GM18951 (cell line): ENCODE data around the gene TAS2R19.
"Not testable (repeated sequence)": the region's sequence is repeated elsewhere in the genome, so short reads cannot be mapped to it uniquely, and the experiment has no call there.

Source experiments
- POLR2A ChIP-seq: IDR thresholded peaks from 4 replicates; pipeline ENCODE4 v1.6.1; 2011; ENCODE audit warnings: mild to moderate bottlenecking; ENCODE audit not compliant: insufficient read length, insufficient read depth; ENCODE audit errors: extremely low read depth
- in situ Hi-C: fragments of 300-500 bp; cut with MboI; formaldehyde crosslinking; loops from one replicate; pipeline ENCODE4 v1.12.0; 2022; ENCODE audit warnings: low sequenced_read_pairs, mixed read lengths, inconsistent platforms; ENCODE audit not compliant: unreplicated experiment

The TAS2R19 gene, protein sequence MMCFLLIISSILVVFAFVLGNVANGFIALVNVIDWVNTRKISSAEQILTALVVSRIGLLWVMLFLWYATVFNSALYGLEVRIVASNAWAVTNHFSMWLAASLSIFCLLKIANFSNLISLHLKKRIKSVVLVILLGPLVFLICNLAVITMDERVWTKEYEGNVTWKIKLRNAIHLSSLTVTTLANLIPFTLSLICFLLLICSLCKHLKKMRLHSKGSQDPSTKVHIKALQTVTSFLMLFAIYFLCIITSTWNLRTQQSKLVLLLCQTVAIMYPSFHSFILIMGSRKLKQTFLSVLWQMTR

DNA sequence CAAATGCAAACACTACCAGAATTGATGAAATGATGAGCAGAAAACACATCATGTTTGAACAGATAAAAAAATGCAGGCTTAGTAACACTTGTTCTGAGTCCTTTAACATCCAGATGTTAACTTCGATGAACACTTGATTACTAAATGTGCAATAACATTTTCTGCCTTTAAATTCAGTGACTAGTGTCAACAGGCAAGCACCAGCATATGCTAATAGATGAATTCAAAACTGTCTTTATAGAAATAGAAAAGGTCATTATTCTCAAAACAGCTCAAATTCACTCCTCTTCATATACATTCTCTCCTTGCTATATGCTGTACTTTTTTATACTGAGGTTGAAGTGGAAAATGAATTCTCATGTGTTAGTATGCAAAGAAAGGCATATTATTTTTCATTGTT, at the start of gene TAS2R19:
TSS of gene TAS2R19 (minus strand) at position 101 of the 400 bp plus-strand sequence. CDS start at position 52, 49 bp downstream.
- no peak for TF ChIP-seq POLR2A
- in situ Hi-C loops, result no loop called here

DNA sequence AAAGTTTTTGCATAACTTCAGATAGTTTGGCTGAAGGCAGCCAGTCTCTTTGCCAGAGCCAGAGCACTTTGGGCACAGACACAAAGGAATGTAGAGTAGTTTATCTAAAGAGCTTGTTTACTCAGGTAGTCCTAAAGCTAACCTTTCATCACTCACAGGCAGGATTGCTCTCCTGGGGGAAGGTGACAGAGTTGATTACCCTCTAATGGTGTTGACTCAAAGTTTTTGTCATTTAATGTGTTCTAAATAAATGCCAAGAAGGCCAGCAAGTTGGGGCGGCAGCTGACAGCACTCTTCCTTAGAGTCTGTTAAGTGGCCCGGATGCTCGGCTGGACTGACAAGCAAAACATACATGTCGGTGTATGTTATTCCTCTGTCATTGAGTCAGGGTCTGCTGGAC, 49.0 kb upstream of the TAS2R19 start:
- no peak for TF ChIP-seq POLR2A
- in situ Hi-C loops, result loop anchor here (5.0 kb wide), 1 partner anchor 54 kb away; no protein-coding TSS in a partner anchor

DNA sequence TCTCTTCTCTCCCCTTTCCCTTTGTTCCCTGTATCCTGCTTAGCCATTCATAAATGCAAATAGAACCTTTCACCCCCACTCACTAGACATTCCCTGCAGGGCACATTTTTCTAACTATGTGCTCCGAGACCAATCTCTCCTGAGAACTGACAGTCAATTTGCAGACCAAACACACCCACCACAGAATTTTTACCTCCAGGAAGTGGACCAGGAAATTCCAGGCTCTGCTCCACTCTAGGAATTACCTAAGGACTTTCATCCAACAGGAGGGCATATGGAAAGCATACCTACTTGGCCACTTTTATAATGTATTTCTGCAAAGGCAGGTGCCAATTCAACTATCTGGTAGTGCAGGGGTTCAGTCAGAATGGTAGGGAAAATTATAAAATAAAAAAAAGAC, 48.6 kb upstream of the TAS2R19 start:
- TF ChIP-seq POLR2A, result no peak
- in situ Hi-C loops, result loop anchor here (5.0 kb wide), 1 partner anchor 54 kb away; no protein-coding TSS in a partner anchor

DNA sequence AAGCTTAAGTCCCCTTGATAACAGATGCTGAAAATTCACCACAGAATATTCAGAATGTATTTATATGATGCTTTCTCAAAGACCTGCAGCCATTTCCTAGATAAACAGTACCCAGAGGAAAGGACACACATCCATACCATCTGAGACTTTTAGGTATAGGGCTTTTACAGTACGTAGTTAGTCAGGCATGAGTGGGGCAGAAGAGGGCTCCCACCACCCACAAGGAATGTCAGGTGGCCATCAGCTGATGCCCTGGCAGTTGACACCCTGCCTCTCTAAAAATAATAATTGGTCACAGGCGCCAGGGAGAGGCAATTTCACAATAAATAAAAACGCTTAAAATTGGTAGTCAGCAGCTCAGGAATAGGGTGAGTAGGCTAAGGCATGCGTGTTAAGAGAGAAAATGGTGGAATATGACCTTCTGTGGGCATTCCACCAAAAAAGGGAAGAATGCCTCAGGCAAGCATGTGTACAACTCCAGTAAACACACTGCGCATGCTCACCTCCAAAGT, 47.5 kb upstream of the TAS2R19 start:
- in situ Hi-C loops, result loop anchor here (5.0 kb wide), 1 partner anchor 53 kb away; no protein-coding TSS in a partner anchor
- TF ChIP-seq POLR2A, result no peak

DNA sequence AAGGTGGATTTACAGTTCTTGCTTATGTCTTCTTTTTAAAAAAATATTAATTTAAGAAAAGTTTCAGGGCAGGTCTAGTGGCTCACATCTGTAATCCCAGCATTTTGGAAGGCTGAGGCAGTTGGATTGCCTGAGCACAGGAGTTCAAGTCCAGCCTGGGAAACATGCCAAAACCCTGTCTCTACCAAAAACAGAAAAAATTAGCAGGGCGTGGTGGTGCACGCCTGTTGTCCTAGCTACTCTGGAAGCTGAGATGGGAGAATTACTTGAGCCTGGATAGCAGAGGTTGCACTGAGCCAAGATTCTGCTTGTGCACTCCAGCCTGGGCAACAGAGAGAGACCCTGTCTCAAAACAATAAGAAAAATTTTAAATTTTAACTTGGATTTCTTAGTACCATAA, 45.1 kb upstream of the TAS2R19 start:
- in situ Hi-C loops, result no loop called here
- no peak for TF ChIP-seq POLR2A

DNA sequence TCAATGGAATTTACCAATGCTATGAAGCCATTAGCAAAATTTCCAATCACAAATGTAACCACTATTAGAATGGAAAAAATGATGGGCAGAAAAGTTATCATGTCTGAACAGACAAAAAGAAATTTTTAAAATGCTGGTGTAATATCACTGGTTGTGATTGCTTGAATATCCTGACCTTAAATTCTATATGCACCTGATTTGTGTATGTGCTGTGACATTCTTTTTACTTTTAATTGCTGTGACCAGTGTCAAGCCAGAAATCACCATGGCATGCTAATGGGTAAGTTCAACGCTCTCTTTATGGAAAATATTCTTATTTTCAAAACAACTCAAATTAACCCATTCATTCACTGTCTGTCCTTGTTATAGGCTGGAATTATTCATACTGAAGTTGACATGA, 39.8 kb upstream of the TAS2R19 start, which contains the start of gene TAS2R46:
TSS of gene TAS2R46 (minus strand) at position 101 of the 400 bp plus-strand sequence. CDS start at position 101, 0 bp downstream.
- in situ Hi-C loops, result not testable (repeated sequence)

DNA sequence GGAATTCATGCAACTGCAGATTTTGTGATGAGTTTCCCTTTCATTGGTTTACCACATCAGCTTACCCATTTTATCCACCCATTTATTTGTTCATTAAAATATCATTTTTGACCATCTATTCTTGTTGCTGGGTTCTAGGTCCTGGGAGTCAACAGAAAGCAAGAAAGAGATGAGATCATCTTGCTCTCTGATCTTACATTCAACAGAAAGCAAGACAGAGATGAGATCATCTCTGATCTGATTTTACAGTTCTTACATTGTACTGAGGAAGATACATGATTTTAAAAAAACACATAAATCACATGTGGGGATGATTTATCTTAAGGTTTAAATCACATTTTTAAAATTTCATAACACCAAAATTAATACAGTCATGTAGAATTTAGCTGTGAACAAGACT, 37.4 kb upstream of the TAS2R19 start:
- no peak for TF ChIP-seq POLR2A
- in situ Hi-C loops, result no loop called here

DNA sequence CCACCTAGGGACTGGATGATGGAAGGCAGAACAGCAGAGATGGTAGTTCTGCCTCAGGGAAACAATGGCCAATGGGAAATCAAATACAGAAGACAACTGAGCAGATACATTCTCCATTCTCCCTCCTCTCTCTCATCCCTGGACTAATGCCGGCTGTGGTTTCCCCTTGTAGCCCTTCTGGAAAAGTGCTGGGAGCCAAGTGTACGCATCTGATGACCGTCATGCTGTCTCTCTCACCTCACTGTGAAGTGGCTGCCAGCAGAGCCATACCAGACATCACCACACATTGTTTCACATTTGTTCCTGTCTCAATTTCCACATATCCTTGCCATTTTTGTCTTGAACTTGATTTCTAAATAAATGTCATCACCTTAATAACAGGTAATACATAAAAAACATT, 36.6 kb upstream of the TAS2R19 start:
- no peak for TF ChIP-seq POLR2A
- in situ Hi-C loops, result no loop called here

DNA sequence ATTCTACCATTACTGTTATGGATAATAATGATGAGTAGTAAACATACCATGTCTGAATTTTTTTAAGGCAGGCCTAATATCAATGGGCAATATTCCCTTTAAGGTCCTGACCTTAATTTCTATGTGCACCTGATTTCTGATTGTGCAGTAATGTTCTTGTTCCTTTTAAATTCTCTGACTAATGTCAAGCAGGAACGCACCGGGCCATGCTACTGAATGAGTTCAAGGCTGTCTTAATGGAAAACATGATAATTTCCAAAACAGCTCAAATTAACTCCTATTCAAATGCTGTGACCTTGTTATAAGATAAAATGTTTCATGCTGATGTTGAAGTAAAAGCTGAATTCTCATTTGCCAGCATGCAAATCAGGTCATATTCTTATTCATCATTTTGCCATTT, 32.9 kb upstream of the TAS2R19 start:
- in situ Hi-C loops, result no loop called here
- TF ChIP-seq POLR2A, result no peak

DNA sequence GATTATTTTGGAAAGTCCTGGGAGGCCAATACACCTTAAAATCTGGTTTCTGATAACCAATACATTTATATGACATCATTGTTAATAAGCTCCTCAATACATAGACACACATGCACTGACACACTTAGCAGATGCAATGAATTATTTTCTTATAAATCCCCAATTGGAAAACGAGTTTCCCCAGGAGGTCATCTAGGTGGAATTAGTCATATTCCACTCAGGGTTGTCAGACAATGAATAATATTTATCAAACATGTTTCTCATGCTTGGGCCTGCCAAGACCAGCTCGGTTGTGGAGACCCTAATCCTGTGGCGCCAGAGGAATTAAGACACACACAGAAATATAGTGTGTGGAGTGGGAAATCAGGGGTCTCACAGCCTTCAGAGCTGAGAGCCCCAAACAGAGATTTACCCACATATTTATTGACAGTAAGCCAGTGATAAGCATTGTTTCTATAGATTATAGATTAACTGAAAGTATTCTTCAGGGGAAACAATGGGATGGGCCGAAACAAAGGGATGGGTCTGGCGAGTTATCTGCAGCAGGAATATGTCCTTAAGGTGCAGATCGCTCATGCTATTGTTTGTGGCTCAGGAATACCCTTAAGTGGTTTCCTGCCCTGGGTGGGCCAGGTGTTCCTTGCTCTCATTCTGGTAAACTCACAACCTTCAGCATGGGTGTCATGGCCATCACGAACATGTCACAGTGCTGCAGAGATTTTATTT, 27.5 kb upstream of the TAS2R19 start:
- in situ Hi-C loops, result not testable (repeated sequence)

DNA sequence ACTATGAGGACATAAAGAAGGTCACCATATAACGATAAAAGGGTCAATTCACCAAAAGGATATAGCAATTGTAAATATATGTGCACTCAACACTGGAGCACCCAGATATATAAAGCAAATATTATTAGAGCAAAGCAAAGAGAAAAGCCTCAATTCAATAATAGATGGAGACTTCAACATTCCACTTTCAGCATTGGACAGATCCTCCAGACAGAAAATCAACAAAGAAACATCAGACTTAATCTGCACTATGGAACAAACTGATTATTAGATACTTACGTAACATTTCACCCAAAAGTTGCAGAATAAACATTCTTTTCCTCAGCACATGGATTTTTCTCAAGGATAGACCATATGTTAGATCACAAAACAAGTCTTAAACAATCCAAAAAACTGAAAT, 18.9 kb upstream of the TAS2R19 start:
- in situ Hi-C loops, result not testable (repeated sequence)

DNA sequence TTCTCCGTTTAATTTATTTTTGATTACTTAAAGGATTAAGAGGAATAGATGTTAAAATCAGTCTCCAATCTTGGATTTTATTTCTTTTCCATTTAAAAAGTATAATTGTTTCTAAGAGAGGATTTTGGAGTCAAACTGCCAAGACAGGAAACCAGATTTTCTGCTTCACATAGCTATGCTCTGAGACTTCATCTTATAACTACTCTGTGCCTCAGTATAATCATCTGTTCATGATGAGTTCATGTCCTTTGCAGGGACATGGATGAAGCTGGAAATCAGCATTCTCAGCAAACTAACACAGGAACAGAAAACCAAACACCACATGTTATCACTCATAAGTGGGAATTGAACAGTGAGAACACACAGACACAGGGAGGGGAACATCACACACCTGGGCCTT, 17.7 kb upstream of the TAS2R19 start:
- no peak for TF ChIP-seq POLR2A
- in situ Hi-C loops, result no loop called here

DNA sequence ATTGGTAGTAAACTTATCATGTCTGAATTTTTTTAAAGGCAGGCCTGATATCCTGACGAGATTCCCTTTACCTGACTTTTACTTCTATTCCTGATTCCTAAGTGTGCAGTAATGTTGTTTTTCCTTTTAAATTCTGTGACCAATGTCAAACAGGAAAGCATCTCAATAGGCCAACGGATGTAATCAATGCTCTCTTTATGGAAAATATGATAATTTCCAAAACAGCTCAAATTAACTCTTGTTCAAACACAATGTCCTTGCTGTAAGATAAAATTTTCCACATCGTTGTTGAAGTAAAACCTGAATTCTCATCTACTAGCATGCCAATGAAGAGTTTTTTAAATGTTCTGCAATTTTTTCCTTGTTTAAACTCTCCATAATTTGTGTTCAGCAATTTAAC, 16.8 kb upstream of the TAS2R19 start:
- TF ChIP-seq POLR2A, result no peak
- in situ Hi-C loops, result no loop called here

DNA sequence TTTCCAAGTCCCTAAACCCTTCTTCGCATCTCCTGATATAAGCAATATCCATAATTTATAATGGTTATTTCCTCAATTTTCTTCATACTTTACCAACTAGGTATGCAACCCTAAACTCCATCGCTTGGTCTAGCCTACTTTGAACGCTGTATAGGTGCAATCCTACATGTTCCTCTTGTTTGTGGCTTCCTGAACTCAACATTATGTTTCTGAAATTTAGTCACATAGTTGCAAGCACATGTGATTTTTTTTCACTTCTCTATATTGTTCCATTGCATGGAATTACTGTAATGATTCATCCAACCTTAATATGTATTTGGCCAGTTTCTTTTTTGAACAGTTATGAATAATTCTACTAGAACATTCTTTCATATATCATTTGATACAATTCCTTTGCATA, 11.5 kb upstream of the TAS2R19 start:
- in situ Hi-C loops, result not testable (repeated sequence)
